H1 (cell line): ENCODE results near the gene KRT84.

Experiments used
- CEBPB ChIP-seq: IDR thresholded peaks from 2 replicates; pipeline ENCODE4 v1.6.1; 2012; ENCODE audit warnings: low read depth, low read length
- CREB1 ChIP-seq: IDR thresholded peaks from 2 replicates; pipeline ENCODE4 v1.6.1; 2012; ENCODE audit warnings: inconsistent platforms
- CTCF ChIP-seq, 3 experiments: IDR thresholded peaks; 1 replicate in 2 of 3; 2 replicates in 1 of 3; pipeline versions ENCODE4 v1.5.1 to v1.6.1; 2011; ENCODE audit warnings: low read length in 3 of 3, mild to moderate bottlenecking in 3 of 3, inconsistent platforms in 2 of 3, low read depth in 1 of 3, moderate library complexity in 1 of 3; ENCODE audit not compliant: insufficient read depth in 1 of 3; ENCODE audit errors: control extremely low read depth in 1 of 3
- EGR1 ChIP-seq: IDR thresholded peaks from 2 replicates; pipeline ENCODE4 v1.6.1; 2011; ENCODE audit warnings: low read depth, low read length, borderline replicate concordance
- EP300 ChIP-seq, 2 experiments: IDR thresholded peaks; 1 replicate in 1 of 2; 2 replicates in 1 of 2; pipeline ENCODE4 v1.6.1; 2011 to 2012; ENCODE audit warnings: low read depth in 2 of 2, low read length in 2 of 2, mild to moderate bottlenecking in 2 of 2, borderline replicate concordance in 1 of 2, inconsistent platforms in 1 of 2, moderate library complexity in 1 of 2
- GTF2F1 ChIP-seq: IDR thresholded peaks from 2 replicates; pipeline ENCODE4 v1.6.1; 2012; ENCODE audit warnings: low read depth, low read length, improper control_type of control experiment, borderline replicate concordance
- HDAC6 ChIP-seq: IDR thresholded peaks from one replicate; pipeline ENCODE4 v1.7.1; 2012; ENCODE audit warnings: low read depth, mild to moderate bottlenecking, inconsistent platforms, low read length, moderate library complexity
- POLR2A ChIP-seq, 2 experiments: IDR thresholded peaks; 1 replicate in 1 of 2; 2 replicates in 1 of 2; pipeline ENCODE4 v1.6.1; 2011; ENCODE audit warnings: low read depth in 2 of 2, low read length in 2 of 2, mild to moderate bottlenecking in 2 of 2; ENCODE audit errors: control extremely low read depth in 1 of 2
- POLR2AphosphoS5 ChIP-seq: IDR thresholded peaks from 2 replicates; pipeline ENCODE4 v1.6.1; 2011; ENCODE audit warnings: low read depth, low read length

DNA sequence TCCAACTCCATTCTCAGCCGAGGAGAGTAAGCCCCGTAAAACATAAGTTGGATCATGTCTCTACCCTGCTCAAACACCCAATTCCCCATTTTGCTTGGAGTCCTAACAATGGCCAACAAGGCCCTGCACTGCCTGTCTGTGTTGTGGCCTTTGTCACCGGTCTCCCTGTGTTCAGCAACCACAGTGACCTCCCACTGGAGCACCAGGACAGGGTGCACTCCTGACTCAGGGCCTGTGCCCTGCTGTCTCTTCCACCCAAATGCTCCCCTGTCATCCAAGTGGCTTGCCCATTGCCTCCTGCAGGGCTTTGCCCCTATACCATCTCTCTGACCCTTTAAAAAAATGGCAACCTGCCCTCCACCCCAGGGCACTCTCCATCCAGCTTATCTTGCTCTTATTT is 13.7 kb downstream of the KRT84 start:
- TF ChIP-seq POLR2AphosphoS5, result no peak
- TF ChIP-seq CTCF (IDR thresholded peaks at IDR 0.05; ENCODE audit: control extremely low read depth in 1 of 3, insufficient read depth in 1 of 3, low read depth in 1 of 3, low read length in 3 of 3), result no peak
- no peak for TF ChIP-seq POLR2A (IDR thresholded peaks at IDR 0.05; ENCODE audit: control extremely low read depth in 1 of 2, low read depth in 2 of 2, low read length in 2 of 2)
- no peak for TF ChIP-seq GTF2F1
- TF ChIP-seq CEBPB, result no peak
- TF ChIP-seq EP300 (IDR thresholded peaks at IDR 0.05; ENCODE audit: borderline replicate concordance in 1 of 2, low read depth in 2 of 2, low read length in 2 of 2), result no peak
- no peak for TF ChIP-seq CREB1
- TF ChIP-seq HDAC6, result no peak
- TF ChIP-seq EGR1, result no peak
